Measurements from ENCODE around the gene MRPS30.
"Not testable (repeated sequence)": the region's sequence is repeated elsewhere in the genome, so short reads cannot be mapped to it uniquely, and the experiment has no call there.

Gene MRPS30

GRCh38 chr5:44821164-44821563 is 12.4 kb downstream of the MRPS30 start:
- DNase-seq (ENCODE audit: low read depth): no peak

DNA sequence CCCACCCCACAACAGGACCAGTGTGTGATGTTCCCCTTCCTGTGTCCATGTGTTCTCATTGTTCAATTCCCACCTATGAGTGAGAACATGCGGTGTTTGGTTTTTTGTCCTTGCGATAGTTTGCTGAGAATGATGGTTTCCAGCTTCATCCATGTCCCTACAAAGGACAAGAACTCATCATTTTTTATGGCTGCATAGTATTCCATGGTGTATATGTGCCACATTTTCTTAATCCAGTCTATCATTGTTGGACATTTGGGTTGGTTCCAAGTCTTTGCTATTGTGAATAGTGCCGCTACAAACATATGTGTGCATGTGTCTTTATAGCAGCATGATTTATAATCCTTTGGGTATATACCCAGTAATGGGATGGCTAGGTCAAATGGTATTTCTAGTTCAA is 15.9 kb downstream of the MRPS30 start:
- DNase-seq (ENCODE audit: low read depth): not testable (repeated sequence)

GRCh38 chr5:44827681-44828080 is 18.9 kb downstream of the MRPS30 start:
- DNase-seq (ENCODE audit: low read depth): no peak

- no peak for DNase-seq (ENCODE audit: low read depth)
Measured at GRCh38 chr5:44828719-44829118, 20.0 kb downstream of the MRPS30 start.

GRCh38 chr5:44830951-44831350 is 22.2 kb downstream of the MRPS30 start:
- DNase-seq (ENCODE audit: low read depth): no peak

- DNase-seq (ENCODE audit: low read depth): no peak
Measured at GRCh38 chr5:44833249-44833648, 24.5 kb downstream of the MRPS30 start.

DNA sequence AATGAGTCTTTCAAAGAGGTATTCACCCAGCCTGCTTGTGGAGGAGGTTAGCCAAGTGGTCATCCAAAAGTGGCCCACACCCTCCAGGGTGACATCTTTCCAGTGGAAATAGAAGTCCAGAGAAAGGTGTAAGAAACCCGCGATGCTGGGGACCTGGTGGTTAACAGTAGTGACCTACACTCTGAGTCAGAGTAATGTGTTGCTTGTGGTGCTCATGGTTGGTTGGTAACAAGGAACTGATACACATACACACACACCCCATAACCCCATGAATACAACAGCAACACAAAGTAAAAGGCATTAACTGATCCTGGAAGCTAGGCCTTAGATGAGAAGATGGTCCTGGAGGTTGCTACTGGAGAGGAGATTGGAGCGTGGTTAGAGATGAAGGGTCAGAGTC is 26.9 kb downstream of the MRPS30 start:
- DNase-seq (ENCODE audit: low read depth): no peak

GRCh38 chr5:44839018-44839681 is 30.4 kb downstream of the MRPS30 start:
- no peak for DNase-seq (ENCODE audit: low read depth)

- no peak for DNase-seq (ENCODE audit: low read depth)
Measured at GRCh38 chr5:44842496-44843282, 33.9 kb downstream of the MRPS30 start.

GRCh38 chr5:44844744-44845143 is 36.0 kb downstream of the MRPS30 start:
- DNase-seq (ENCODE audit: low read depth): no peak

DNA sequence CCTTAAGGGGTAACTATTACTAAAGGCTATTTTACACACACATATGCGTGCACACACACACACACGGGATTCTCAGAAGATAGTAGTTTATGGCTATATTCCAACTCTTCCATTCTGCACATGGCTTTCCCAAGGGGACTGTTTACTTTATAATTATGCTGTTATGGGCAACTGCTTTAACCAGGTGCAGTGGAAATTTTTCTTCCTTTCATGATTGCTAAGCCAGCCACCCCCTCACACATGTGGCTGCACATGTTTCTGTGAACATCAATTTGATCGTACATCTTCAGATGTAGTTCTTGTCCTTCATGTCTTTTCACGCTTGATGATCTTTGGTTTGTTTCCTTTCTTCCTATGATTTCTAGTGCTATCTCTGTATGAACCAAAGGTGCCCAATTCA is 37.0 kb downstream of the MRPS30 start:
- no peak for DNase-seq (ENCODE audit: low read depth)

DNA sequence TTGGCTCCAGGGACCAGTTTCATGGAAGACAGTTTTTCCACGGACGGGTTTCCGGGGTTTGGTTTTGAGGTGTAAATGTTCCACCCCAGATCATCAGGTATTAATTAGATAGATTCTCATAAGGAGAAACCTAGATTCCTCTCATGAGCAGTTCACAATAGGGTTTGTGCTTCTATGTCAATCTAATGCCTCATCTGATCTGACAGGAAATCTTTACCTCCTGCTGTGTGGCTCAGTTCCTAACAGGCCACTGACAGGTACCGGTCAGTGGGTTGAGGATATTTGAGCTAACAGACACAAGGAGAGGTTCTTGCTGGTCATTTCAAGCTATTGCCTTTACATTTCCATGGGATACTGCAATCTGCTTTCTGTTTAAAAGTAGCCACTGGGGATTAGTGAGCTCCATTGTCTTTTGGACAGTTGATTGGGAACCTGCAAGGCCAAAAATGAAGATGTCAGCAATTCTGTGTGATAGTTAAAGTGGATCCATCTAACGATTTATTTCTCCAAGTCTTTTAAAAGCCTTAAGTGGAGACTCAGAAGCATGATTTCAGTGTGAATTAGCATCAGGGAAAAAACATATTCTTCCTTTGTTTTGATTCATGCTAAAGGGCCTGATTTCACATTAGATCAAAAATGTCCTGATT is 38.6 kb downstream of the MRPS30 start:
- DNase-seq (ENCODE audit: low read depth): no peak

DNA sequence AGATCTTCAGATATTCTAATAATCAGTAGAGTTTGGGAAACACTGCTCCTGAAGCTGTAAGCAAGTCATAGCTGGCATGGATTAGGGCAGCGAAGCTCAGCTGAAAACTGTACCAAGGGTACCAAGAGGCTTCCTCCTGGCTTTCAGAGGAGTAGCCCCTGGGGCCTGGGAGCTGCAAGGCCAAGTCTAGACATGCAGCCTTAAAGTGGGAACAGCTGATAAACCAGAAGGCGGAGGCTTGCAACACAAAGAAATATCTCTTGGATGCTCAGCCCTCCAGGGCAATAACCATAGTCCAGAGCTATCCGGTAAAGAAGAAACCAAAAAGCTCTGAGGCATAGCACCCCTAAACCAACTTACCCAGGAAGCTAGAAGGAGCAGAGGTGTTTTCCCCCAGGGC is 51.5 kb downstream of the MRPS30 start:
- no peak for DNase-seq (ENCODE audit: low read depth)

DNA sequence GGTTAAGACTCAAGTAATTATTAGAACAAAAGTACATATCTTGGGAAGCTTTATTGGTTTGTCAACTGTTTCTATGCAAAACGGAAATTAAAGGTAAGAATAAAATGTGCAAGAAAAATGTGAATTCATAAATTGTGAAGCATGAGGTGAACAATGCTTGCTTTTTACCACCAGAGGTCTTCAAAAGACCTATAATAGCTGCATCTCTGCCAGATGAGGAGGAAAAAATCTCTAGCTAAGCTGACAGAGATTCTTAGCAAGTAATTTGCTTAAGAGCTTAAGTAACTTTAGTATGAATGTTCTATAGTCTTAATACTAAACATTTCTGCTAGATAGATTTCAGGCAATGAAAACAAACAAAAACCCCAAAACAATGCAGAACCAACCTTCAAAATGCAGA is 54.1 kb downstream of the MRPS30 start:
- no peak for DNase-seq (ENCODE audit: low read depth)

Measured in activated T-helper 1 cell treated with Interleukin-2 at 50 U/mL for 16 hours (primary cell).